Neural cell (in vitro differentiated cells): ENCODE results near the gene ANKEF1. TPM values are rescaled to one million over a fixed set of nuclear protein-coding genes. Genes with fewer than 3 reads are reported as not detected.

ENCODE experiments used
- H2AFZ ChIP-seq: fragments of 200-600, 300-800 bp; sonication (generic), shearing (Covaris generic); 2 replicates; pipeline ENCODE4 v1.6.0; 2014; ENCODE audit warnings: low read depth, mild to moderate bottlenecking, antibody characterized with exemption, low read length, moderate library complexity
- H3F3A ChIP-seq: fragments of 200-600 bp; shearing (Covaris generic); 2 replicates; pipeline ENCODE4 v1.6.1; 2016; ENCODE audit warnings: mild to moderate bottlenecking, moderate library complexity, mixed read lengths, antibody characterized with exemption, low read length; ENCODE audit not compliant: insufficient read depth, poor library complexity, severe bottlenecking
- H3K27ac ChIP-seq: fragments of 200-600, 300-800 bp; sonication (generic), shearing (Covaris generic); 2 replicates; pipeline ENCODE4 v1.5.1; 2014; ENCODE audit warnings: mild to moderate bottlenecking, low read length, moderate library complexity
- H3K27me3 ChIP-seq: fragments of 300-800, 200-600 bp; sonication (generic), shearing (Covaris generic); 2 replicates; pipeline ENCODE4 v1.6.0; 2014; ENCODE audit warnings: mild to moderate bottlenecking, low read depth, low read length, moderate library complexity; ENCODE audit not compliant: insufficient read depth
- H3K36me3 ChIP-seq: fragments of 300-800, 200-600 bp; sonication (generic), shearing (Covaris generic); 2 replicates; pipeline ENCODE4 v1.5.1; 2014; ENCODE audit warnings: mild to moderate bottlenecking, antibody characterized with exemption, low read length, moderate library complexity; ENCODE audit not compliant: insufficient read depth
- H3K4me2 ChIP-seq: fragments of 300-800, 200-600 bp; sonication (generic), shearing (Covaris generic); 2 replicates; pipeline ENCODE4 v1.6.0; 2014; ENCODE audit warnings: mild to moderate bottlenecking, low read length
- H3K4me3 ChIP-seq: fragments of 300-800, 200-600 bp; sonication (generic), shearing (Covaris generic); 2 replicates; pipeline ENCODE4 v1.5.1; 2014; ENCODE audit warnings: mild to moderate bottlenecking, low read length, moderate library complexity
- H3K79me2 ChIP-seq: fragments of 200-600 bp; shearing (Covaris generic); replicated peaks from 2 replicates; pipeline ENCODE4 v1.6.0; 2014; ENCODE audit warnings: mild to moderate bottlenecking, low read length, moderate library complexity; ENCODE audit not compliant: insufficient read depth
- H3K9ac ChIP-seq: fragments of 300-800, 200-600 bp; sonication (generic), shearing (Covaris generic); 2 replicates; pipeline ENCODE4 v1.6.1; 2016; ENCODE audit warnings: mild to moderate bottlenecking, low read length, mixed read lengths
- H3K9me2 ChIP-seq: fragments of 200-600 bp; shearing (Covaris generic); 2 replicates; pipeline ENCODE4 v1.6.1; 2016; ENCODE audit warnings: mild to moderate bottlenecking, low read length, mixed read lengths; ENCODE audit not compliant: insufficient read depth
- H3K9me3 ChIP-seq: fragments of 200-600, 300-800 bp; sonication (generic), shearing (Covaris generic); 2 replicates; pipeline ENCODE4 v1.6.1; 2016; ENCODE audit warnings: mild to moderate bottlenecking, mixed run types, low read length, moderate library complexity, mixed read lengths
- H4K20me1 ChIP-seq: fragments of 200-600 bp; shearing (Covaris generic); 2 replicates; pipeline ENCODE4 v1.6.1; 2016; ENCODE audit warnings: mild to moderate bottlenecking, mixed run types; ENCODE audit not compliant: insufficient read depth
- EP300 ChIP-seq: fragments of 450-650 bp; conservative IDR thresholded peaks from 2 replicates; pipeline ENCODE4 v1.6.1; 2014; ENCODE audit warnings: antibody characterized with exemption, mild to moderate bottlenecking, moderate library complexity; ENCODE audit not compliant: poor library complexity, severe bottlenecking
- EZH2 ChIP-seq: fragments of 200-600, 300-800 bp; shearing (Covaris generic), sonication (generic); IDR thresholded peaks from 2 replicates; pipeline ENCODE4 v1.6.1; 2014; ENCODE audit warnings: antibody characterized with exemption, low read length, borderline replicate concordance, mild to moderate bottlenecking; ENCODE audit not compliant: insufficient read depth, poor library complexity, severe bottlenecking
- MXI1 ChIP-seq: fragments of 450-650 bp; conservative IDR thresholded peaks from 2 replicates; pipeline ENCODE4 v1.6.1; 2014; ENCODE audit warnings: antibody characterized with exemption, mild to moderate bottlenecking; ENCODE audit not compliant: poor library complexity, severe bottlenecking
- POLR2AphosphoS5 ChIP-seq: IDR thresholded peaks from 2 replicates; pipeline ENCODE4 v1.6.1; 2012
- RAD21 ChIP-seq: fragments of 450-650 bp; conservative IDR thresholded peaks from 2 replicates; pipeline ENCODE4 v1.6.1; 2014; ENCODE audit warnings: antibody characterized with exemption, mild to moderate bottlenecking, moderate library complexity
- SMC3 ChIP-seq: fragments of 450-650 bp; conservative IDR thresholded peaks from 2 replicates; pipeline ENCODE4 v1.6.1; 2014; ENCODE audit warnings: antibody characterized with exemption, mild to moderate bottlenecking, moderate library complexity; ENCODE audit not compliant: poor library complexity
- TAF1 ChIP-seq: IDR thresholded peaks from 2 replicates; pipeline ENCODE4 v1.6.1; 2012; ENCODE audit warnings: low read depth
- polyA plus RNA-seq: library from polyadenylated mRNA; depleted of rRNA; stranded (reverse); fragments of >200 nt; gene quantifications from 2 replicates; pipeline ENCODE4 v1.2.3, GENCODE V29; 2014
- TF ChIP-seq, protein P1 (sequence below): fragments of 450-650 bp; IDR thresholded peaks from 2 replicates; pipeline ENCODE4 v1.5.1; 2014; ENCODE audit warnings: antibody characterized with exemption, mild to moderate bottlenecking, moderate library complexity; ENCODE audit not compliant: poor library complexity, severe bottlenecking
- TF ChIP-seq, protein P2 (sequence below): IDR thresholded peaks from 2 replicates; pipeline ENCODE4 v1.6.1; 2012; ENCODE audit warnings: borderline replicate concordance

The ANKEF1 gene
- polyA plus RNA-seq, 1 donor from 2014 or later: 3.5 TPM

DNA sequence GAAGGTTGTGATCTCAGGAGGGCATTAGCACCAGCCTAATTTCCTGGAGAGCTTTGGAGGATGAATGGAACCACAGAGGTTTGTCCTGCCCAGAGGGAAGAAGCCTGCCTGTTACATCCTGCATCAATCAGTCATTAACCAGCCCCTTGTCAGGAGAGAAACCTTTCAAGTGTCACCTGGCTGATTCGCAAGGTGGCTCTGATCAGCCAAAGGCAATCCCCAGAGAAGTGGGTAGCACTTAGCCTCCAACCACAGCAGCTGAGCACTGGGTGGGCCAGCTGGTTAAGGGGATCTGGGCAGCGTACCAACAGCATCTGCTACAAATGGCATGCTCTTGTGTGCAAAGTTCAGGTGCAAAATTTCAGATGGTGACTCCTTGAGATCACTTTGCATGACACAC, 26.9 kb downstream of the ANKEF1 start:
- Histone ChIP-seq H3K9ac (no peak overlapping the region), H3K27ac (no peak overlapping the region), H4K20me1 (no peaks in the 10 kb centered on the region), H3K79me2 (no peaks in the 10 kb centered on the region), H3F3A (no peaks in the 10 kb centered on the region), H2AFZ (no peak overlapping the region), H3K36me3 (no peaks in the 10 kb centered on the region), H3K27me3 (no peaks in the 10 kb centered on the region), H3K9me2 (no peaks in the 10 kb centered on the region), H3K4me3 (no peak overlapping the region), H3K9me3 (no peaks in the 10 kb centered on the region), H3K4me2 (no peak overlapping the region)
- TF ChIP-seq MXI1 (no peak), SMC3 (no peak), TAF1 (no peak), RAD21 (no peak), POLR2AphosphoS5 (no peak), EP300 (no peak), EZH2 (no peak)
- TF ChIP-seq, protein P1, sequence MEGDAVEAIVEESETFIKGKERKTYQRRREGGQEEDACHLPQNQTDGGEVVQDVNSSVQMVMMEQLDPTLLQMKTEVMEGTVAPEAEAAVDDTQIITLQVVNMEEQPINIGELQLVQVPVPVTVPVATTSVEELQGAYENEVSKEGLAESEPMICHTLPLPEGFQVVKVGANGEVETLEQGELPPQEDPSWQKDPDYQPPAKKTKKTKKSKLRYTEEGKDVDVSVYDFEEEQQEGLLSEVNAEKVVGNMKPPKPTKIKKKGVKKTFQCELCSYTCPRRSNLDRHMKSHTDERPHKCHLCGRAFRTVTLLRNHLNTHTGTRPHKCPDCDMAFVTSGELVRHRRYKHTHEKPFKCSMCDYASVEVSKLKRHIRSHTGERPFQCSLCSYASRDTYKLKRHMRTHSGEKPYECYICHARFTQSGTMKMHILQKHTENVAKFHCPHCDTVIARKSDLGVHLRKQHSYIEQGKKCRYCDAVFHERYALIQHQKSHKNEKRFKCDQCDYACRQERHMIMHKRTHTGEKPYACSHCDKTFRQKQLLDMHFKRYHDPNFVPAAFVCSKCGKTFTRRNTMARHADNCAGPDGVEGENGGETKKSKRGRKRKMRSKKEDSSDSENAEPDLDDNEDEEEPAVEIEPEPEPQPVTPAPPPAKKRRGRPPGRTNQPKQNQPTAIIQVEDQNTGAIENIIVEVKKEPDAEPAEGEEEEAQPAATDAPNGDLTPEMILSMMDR: no peak
- TF ChIP-seq, protein P2, sequence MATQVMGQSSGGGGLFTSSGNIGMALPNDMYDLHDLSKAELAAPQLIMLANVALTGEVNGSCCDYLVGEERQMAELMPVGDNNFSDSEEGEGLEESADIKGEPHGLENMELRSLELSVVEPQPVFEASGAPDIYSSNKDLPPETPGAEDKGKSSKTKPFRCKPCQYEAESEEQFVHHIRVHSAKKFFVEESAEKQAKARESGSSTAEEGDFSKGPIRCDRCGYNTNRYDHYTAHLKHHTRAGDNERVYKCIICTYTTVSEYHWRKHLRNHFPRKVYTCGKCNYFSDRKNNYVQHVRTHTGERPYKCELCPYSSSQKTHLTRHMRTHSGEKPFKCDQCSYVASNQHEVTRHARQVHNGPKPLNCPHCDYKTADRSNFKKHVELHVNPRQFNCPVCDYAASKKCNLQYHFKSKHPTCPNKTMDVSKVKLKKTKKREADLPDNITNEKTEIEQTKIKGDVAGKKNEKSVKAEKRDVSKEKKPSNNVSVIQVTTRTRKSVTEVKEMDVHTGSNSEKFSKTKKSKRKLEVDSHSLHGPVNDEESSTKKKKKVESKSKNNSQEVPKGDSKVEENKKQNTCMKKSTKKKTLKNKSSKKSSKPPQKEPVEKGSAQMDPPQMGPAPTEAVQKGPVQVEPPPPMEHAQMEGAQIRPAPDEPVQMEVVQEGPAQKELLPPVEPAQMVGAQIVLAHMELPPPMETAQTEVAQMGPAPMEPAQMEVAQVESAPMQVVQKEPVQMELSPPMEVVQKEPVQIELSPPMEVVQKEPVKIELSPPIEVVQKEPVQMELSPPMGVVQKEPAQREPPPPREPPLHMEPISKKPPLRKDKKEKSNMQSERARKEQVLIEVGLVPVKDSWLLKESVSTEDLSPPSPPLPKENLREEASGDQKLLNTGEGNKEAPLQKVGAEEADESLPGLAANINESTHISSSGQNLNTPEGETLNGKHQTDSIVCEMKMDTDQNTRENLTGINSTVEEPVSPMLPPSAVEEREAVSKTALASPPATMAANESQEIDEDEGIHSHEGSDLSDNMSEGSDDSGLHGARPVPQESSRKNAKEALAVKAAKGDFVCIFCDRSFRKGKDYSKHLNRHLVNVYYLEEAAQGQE: no peak

DNA sequence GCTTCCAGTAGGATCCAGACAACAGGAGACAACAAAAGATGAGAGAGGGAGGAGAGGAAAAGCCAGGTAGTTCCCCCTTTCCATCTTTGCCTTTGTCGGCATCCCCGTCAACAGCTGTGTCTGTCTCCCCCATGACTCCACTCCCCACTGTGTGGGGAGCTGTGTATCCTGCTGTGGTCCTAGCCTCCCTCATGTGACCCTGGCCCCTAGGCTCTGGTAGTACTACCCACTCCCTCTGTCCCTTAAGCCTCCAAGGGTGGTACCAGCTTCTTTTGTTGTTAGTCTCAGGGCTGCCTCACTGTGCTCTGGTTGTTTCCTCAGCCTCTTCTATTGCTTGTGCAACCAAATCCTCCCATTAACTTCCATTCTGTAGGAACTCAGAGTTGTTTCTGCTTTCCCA, 28.7 kb downstream of the ANKEF1 start:
- TF ChIP-seq EP300 (no peak), TAF1 (no peak), MXI1 (no peak), POLR2AphosphoS5 (no peak), RAD21 (no peak), EZH2 (no peak), SMC3 (no peak)
- TF ChIP-seq, protein P2: no peak
- TF ChIP-seq, protein P1: no peak
- H2AFZ ChIP-seq: no peak overlapping the region
- H3K4me3 ChIP-seq: no peak overlapping the region
- no peak overlapping the region for H3K27ac ChIP-seq
- no peaks in the 10 kb centered on the region for H3K27me3 ChIP-seq
- no peaks in the 10 kb centered on the region for H3K79me2 ChIP-seq
- H3K9me2 ChIP-seq: no peaks in the 10 kb centered on the region
- no peak overlapping the region for H3K4me2 ChIP-seq
- H3K9ac ChIP-seq: no peak overlapping the region
- H3K9me3 ChIP-seq: no peaks in the 10 kb centered on the region
- no peaks in the 10 kb centered on the region for H3K36me3 ChIP-seq
- H3F3A ChIP-seq: no peaks in the 10 kb centered on the region
- H4K20me1 ChIP-seq: no peaks in the 10 kb centered on the region
